ENCODE results near the gene TEX22. TPM values are rescaled to one million over a fixed set of nuclear protein-coding genes. Genes with fewer than 3 reads are reported as not detected.
A peak's percentile ranks its signal among the peaks of the same experiment; 100 is the strongest.

TEX22 gene
- total RNA-seq, 2 donors from 2014 or later: 1.8 to 3.3 TPM

DNA sequence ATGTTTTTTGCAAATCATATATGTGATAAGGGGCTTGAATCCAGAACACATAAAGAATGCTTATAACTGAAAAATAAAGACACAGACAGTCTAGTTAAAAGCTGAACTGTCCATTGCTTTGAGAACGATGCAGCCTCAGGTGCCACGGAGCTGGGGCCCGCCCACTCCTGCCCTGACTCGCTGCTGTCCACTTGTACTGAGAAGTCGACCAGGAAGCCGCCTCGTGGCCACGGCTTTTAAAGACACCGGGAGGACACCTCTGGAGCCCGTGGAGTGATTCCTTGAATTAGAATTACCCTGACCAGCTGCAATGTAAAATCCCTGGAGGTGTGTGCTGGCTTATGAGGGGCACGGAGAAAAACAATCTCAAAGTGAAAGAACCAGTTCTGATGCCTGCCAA is 23.9 kb upstream of the TEX22 start:
- Mint-ChIP-seq H3K27me3 (ENCODE audit: low read depth) (no peaks in the 10 kb centered on the region), H3K36me3 (ENCODE audit: insufficient read depth in 2 of 2) (no peaks in the 10 kb centered on the region), H3K27ac (no peak overlapping the region), H3K4me3 (no peak overlapping the region), H3K9me3 (no peaks in the 10 kb centered on the region), H3K4me1 (ENCODE audit: low read depth) (peaks cover 11% of the 10 kb centered on the region)
- no peak for DNase-seq
- no peak for ATAC-seq (replicated peaks in 1 of 2)

DNA sequence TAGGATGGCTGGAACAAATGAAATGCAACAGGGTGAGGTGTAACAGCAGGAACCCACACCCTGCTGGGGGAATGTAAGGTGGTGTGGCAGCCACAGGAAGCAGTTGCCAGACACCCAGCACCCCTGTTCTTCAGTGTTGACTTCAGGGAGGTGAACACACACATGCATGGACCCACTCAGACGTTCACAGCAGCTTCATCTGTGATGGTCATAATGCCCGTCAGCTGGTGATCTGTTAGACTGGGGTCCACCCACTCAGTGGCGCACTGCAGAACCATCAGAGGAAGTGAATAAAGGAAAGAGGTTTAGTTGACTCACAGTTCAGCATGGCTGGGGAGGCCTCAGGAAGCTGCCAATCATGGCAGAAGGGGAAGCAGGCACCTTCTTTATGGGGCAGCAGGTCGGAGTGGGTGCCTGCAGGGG is 22.7 kb upstream of the TEX22 start:
- peak; percentile 75 to 85 for ATAC-seq (replicated peaks in 1 of 2)
- DNase-seq: peak; percentile 57 to 63
- no peaks in the 10 kb centered on the region for H3K36me3 Mint-ChIP-seq (ENCODE audit: insufficient read depth in 2 of 2)
- H3K27me3 Mint-ChIP-seq (ENCODE audit: low read depth): no peaks in the 10 kb centered on the region
- no peaks in the 10 kb centered on the region for H3K9me3 Mint-ChIP-seq
- no peak overlapping the region for H3K27ac Mint-ChIP-seq
- H3K4me3 Mint-ChIP-seq: peak overlapping the region; percentile 46 to 52
- H3K4me1 Mint-ChIP-seq (ENCODE audit: low read depth): peaks cover 11% of the 10 kb centered on the region

DNA sequence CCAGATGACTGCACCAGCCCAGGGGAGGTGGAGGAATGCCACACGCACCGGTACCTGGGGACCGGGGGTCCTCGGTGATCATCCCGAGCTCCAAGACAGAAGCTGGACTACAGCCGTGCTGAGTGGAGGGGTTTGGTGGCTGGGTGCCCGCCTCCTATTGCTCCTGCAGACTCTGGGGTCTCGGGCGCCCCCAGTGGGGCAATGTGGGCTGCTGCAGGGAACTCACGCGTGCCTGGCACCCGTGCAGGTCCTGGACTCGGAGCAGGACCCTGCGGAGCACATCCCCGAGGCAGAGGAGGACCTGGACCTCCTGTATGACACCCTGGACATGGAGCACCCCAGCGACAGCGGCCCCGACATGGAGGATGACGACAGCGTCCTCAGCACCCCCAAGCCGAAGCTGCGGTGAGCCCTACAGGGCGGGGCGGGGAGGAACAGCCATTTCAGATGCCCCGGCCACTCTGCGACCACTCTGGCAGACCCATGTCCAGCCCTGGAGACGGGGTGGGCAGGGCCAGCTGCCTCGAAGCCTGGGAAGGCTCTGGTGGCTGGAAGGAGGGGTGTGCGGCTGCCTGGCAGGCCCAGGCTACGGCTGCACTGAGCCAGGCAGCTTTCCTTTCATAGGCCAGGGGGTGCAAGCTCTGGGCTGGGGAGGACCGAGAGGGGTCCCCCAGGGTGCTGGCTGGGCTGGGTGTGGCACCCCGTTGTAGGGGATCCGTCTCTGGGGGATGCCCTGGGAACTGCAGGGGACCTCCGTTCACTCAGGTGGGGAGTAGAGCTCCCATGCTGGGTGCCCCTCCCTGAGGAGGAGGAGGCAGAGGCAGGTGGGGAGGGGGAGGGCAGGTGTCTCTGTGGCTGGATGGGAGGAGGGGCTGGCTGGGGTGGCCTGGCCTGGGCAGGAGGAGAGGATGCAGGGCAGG is 21.6 kb upstream of the TEX22 start:
- DNase-seq (no peak), ATAC-seq (replicated peaks in 1 of 2) (no peak)
- Mint-ChIP-seq H3K36me3 (ENCODE audit: insufficient read depth in 2 of 2) (no peaks in the 10 kb centered on the region), H3K27ac (no peak overlapping the region), H3K27me3 (ENCODE audit: low read depth) (no peaks in the 10 kb centered on the region), H3K4me1 (ENCODE audit: low read depth) (peaks cover 11% of the 10 kb centered on the region), H3K9me3 (no peaks in the 10 kb centered on the region), H3K4me3 (no peak overlapping the region)

DNA sequence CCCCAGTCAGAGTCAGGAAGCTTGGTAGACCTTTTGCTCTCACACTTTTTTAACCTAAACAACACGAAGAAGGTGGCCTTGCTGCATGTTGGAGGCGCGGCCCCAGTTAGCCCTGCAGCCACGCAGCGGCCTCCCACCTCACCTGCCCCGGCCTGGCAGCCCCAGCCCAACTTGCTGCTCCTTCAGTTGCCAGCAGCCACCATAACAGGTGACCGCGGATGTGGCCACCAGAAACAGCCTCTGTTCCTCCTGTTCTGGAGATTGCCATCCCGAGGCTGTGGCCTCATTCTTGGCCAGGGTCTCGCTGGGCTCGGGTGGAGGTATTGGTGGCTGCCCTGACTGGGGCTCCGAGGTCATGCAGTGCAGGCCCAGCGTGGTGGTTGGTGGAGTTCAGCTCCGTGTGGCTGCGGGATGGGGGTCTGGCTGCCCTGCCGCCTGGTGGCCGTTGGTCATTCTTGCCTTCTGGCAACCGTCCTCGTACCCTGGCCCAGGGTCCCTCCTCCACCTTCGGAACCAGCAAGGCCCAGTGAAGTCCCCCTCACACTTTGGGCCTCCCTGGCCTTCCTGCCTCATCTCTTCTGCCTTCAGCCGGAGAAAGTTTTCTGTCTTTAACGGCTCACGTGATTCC is 20.7 kb upstream of the TEX22 start:
- DNase-seq: no peak
- H3K27ac Mint-ChIP-seq: no peak overlapping the region

DNA sequence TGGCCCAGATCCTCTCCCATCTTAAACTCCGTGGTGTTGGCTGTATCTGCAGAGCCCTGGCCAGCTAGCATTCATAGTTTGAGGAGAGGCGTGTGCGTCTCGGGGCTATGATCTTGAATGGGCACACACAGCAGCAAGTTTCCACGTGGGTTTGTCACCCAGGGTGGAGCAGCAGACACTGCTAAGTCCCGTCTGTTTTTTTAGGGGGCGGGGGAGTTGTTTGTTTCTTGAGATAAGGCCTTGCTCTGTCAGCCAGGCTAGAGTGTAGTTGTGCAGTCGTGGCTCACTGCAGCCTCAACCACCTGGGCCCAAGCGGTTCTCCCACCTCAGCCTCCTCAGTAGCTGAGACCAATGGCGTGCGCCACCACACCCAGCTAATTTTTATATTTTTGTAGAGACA is 20.1 kb upstream of the TEX22 start:
- no peaks in the 10 kb centered on the region for H3K9me3 Mint-ChIP-seq
- no peaks in the 10 kb centered on the region for H3K27me3 Mint-ChIP-seq (ENCODE audit: low read depth)
- H3K36me3 Mint-ChIP-seq (ENCODE audit: insufficient read depth in 2 of 2): no peaks in the 10 kb centered on the region
- no peak overlapping the region for H3K27ac Mint-ChIP-seq
- H3K4me1 Mint-ChIP-seq (ENCODE audit: low read depth): peaks cover 11% of the 10 kb centered on the region
- DNase-seq (no peak), ATAC-seq (replicated peaks in 1 of 2) (no peak)
- H3K4me3 Mint-ChIP-seq: no peak overlapping the region

More for the DNA sequence above, 20.7 kb upstream of the TEX22 start:
- ATAC-seq (replicated peaks in 1 of 2): no peak
- peaks cover 11% of the 10 kb centered on the region for H3K4me1 Mint-ChIP-seq (ENCODE audit: low read depth)
- H3K9me3 Mint-ChIP-seq: no peaks in the 10 kb centered on the region
- no peak overlapping the region for H3K4me3 Mint-ChIP-seq
- no peaks in the 10 kb centered on the region for H3K36me3 Mint-ChIP-seq (ENCODE audit: insufficient read depth in 2 of 2)
- H3K27me3 Mint-ChIP-seq (ENCODE audit: low read depth): no peaks in the 10 kb centered on the region

DNA sequence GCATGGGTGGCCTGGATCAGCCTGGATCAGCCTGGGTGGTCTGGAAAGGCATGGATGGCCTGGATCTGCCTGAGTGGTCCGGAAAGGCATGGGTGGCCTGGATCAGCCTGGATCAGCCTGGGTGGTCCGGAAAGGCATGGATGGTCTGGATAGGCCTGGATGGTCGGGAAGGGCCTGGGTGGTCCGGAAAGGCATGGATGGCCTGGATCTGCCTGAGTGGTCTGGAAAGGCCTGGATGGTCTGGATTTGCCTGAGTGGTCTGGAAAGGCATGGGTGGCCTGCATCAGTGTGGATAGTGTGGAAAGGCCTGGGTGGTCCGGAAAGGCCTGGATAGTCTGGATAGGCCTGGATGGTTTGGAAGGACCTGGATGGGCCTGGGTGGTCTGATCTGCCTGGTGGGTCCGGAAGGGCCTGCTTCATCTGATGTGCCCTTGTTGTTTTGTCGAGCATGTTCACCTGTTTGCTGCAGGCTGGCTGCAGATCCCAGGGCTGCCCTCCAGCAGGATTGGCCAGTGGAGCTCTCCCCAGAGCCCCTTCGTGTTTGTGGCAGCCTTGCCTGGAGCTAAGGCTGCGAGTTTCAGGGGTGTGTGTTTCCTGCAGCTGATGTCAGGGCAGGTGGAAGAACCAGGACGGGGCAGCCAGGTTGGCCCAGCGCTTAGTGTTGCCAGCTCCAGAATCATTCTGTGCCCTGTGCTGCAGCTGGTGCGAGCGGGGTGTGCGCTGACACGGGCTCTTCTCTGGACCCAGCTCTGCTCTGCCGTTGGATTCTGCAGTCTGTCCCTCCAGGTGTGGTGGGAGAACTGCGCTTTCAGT is 19.3 kb upstream of the TEX22 start:
- ATAC-seq (replicated peaks in 1 of 2) (no peak), DNase-seq (no peak)
- Mint-ChIP-seq H3K4me3 (no peak overlapping the region), H3K27me3 (ENCODE audit: low read depth) (no peaks in the 10 kb centered on the region), H3K27ac (no peak overlapping the region), H3K4me1 (ENCODE audit: low read depth) (peaks cover 11% of the 10 kb centered on the region), H3K9me3 (no peaks in the 10 kb centered on the region), H3K36me3 (ENCODE audit: insufficient read depth in 2 of 2) (no peaks in the 10 kb centered on the region)

DNA sequence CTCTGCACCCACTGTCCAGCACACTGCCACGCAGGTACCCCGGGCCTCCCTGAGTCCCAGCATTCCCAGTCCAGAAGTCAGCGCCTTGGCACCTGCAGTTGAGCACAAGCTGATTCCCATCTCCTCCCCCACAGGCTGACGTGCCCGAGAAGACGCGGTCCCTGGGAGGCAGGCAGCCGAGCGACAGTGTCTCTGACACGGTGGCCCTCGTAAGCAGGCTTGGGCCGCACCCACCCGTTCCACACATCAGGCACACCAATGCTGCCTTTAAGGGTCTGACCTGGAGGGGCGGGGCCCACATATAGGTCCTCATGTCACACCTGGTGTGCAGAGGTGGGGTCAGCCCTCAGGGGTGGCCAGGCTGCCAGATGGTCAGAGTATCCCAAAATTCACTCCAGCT is 18.4 kb upstream of the TEX22 start:
- Mint-ChIP-seq H3K4me3 (no peak overlapping the region), H3K27me3 (ENCODE audit: low read depth) (no peaks in the 10 kb centered on the region), H3K9me3 (no peaks in the 10 kb centered on the region), H3K27ac (no peak overlapping the region), H3K36me3 (ENCODE audit: insufficient read depth in 2 of 2) (no peaks in the 10 kb centered on the region), H3K4me1 (ENCODE audit: low read depth) (peaks cover 11% of the 10 kb centered on the region)
- no peak for ATAC-seq (replicated peaks in 1 of 2)
- DNase-seq: no peak

DNA sequence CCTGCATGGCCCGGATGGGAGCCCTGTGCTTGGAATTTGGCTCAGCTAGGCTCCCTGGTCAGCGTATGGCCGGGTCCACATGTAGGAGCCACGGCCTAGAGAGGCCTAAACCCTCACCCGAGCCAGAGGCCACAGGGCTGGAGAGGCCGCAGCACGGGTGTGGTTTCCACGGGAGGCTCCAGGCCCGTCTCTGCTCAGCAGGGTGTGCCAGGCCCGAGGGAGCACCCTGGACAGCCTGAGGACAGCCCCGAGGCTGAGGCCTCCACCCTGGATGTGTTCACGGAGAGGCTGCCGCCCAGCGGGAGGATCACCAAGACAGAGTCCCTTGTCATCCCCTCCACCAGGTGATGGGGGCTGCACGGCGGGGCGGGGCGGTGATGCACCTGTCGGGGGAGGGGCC is 17.6 kb upstream of the TEX22 start:
- H3K27me3 Mint-ChIP-seq (ENCODE audit: low read depth): no peaks in the 10 kb centered on the region
- ATAC-seq (replicated peaks in 1 of 2) (no peak), DNase-seq (no peak)
- no peaks in the 10 kb centered on the region for H3K36me3 Mint-ChIP-seq (ENCODE audit: insufficient read depth in 2 of 2)
- H3K27ac Mint-ChIP-seq: no peak overlapping the region
- no peak overlapping the region for H3K4me3 Mint-ChIP-seq
- no peaks in the 10 kb centered on the region for H3K9me3 Mint-ChIP-seq
- H3K4me1 Mint-ChIP-seq (ENCODE audit: low read depth): peaks cover 6% of the 10 kb centered on the region

DNA sequence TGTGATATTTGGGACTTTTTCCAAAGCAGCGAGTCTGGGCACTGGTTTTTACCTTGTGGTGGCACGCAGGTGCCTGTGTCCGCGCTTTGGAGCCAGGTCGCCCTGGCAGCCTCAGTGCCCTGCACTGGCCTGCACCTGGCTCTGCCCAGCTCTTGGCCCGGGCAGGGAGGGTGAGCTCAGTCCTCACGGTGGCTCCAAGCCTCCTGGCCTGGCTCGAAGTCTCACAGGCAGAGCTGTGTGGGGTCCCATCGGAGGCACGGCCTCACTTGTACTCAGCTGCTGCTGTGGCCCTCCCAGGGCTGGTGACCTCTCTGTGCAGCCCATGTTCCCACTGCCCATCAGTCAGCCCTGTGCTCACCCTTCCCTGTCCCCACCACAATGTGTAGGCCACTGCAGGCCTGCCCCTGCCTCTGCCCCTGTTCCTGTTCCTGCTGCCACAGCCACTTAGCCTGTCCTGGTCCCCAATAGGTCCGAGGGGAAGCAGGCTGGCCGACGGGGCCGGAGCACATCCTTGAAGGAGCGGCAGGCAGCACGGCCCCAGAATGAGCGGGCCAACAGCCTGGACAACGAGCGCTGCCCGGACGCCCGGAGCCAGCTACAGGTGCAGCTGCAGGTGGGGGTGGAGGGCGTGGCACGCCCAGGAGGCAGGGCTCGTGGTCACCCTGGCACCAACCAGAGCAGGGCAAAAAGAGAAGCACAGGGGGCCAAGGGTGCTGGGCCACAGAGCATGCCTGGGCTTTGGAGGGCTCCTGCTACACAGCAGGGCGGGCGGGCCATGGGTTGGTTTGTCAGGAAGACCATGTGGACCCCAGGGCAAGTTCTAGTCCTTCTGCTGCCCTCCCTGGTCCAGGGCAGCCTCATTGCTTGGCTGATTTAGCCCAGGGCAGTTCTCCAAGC is 16.6 kb upstream of the TEX22 start:
- Mint-ChIP-seq H3K27ac (no peak overlapping the region), H3K27me3 (ENCODE audit: low read depth) (no peaks in the 10 kb centered on the region), H3K9me3 (no peaks in the 10 kb centered on the region), H3K4me1 (ENCODE audit: low read depth) (no peaks in the 10 kb centered on the region), H3K36me3 (ENCODE audit: insufficient read depth in 2 of 2) (no peaks in the 10 kb centered on the region), H3K4me3 (no peak overlapping the region)
- ATAC-seq (replicated peaks in 1 of 2): no peak
- DNase-seq: no peak

DNA sequence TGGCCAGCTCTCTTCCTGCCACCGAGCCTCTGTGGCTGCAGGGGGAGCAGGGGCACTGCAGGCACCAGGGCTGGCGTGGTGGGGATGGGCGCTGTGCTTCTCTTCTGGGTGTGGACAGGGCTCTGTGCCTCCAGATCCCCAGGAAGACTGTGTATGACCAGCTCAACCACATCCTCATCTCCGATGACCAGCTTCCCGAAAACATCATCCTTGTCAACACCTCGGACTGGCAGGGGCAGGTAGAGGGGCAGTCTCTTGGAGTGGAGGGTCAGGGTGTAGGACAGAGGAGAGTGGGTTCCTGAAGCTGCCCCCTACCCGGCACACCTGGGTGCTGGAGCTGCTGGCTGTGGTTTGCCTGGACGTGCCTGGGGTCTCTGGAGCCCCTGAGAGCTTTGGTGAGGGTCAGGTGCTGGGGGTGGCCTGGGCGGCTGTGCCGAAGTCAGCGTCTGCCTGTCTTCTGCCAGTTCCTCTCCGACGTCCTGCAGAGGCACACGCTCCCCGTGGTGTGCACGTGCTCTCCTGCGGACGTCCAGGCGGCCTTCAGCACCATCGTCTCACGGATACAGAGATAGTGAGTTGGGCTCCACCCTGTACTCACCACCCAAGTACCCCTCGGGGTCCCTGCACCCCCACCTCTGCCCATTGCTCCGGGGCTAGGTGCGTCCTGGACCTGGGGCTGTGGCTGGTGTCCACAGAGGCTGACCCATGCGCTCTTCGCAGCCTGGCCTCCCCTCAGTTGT is 15.8 kb upstream of the TEX22 start:
- no peak overlapping the region for H3K27ac Mint-ChIP-seq

DNA sequence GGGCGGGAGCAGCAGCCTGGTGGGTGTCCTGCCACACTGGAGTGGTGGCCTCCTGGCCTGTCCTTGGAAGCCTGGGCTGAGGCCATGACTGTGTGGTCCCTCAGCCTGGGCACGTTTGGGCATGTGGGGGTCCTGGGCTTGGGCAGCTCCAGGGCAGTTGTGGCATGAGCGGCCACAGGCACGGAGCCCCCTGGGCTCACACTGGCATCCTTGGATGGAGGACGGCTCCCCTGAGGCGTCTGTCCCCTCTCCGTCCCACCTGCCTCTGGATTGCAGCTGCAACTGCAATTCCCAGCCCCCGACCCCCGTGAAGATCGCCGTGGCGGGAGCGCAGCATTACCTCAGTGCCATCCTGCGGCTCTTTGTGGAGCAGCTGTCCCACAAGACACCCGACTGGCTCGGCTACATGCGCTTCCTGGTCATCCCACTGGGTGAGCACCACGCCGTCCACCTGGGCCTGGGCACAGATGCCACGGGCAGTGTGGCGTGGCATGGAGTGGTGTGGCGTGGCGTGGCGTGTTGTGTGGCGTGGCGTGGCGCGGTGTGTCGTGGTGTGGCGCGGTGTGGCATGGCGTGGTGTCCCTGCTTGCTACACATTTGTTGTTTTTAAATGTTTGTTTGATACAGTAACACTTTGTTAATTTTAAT is 15.1 kb upstream of the TEX22 start:
- Mint-ChIP-seq H3K27ac (no peak overlapping the region), H3K4me3 (no peak overlapping the region), H3K36me3 (ENCODE audit: insufficient read depth in 2 of 2) (no peaks in the 10 kb centered on the region), H3K27me3 (ENCODE audit: low read depth) (no peaks in the 10 kb centered on the region), H3K9me3 (no peaks in the 10 kb centered on the region), H3K4me1 (ENCODE audit: low read depth) (no peaks in the 10 kb centered on the region)
- DNase-seq: no peak
- ATAC-seq (replicated peaks in 1 of 2): no peak

More for the DNA sequence above, 15.8 kb upstream of the TEX22 start:
- Mint-ChIP-seq H3K4me3 (no peak overlapping the region), H3K27me3 (ENCODE audit: low read depth) (no peaks in the 10 kb centered on the region), H3K4me1 (ENCODE audit: low read depth) (no peaks in the 10 kb centered on the region), H3K9me3 (no peaks in the 10 kb centered on the region), H3K36me3 (ENCODE audit: insufficient read depth in 2 of 2) (no peaks in the 10 kb centered on the region)
- DNase-seq: no peak
- ATAC-seq (replicated peaks in 1 of 2): no peak
